HG03175 (cell line): ENCODE measurements around the gene HOXC5.

Experiments
- ATAC-seq: cut with Tn5 transposase; IDR thresholded peaks from one replicate; pipeline ENCODE4 v1.9.1; 2021; ENCODE audit warnings: mild to moderate bottlenecking, moderate library complexity; ENCODE audit not compliant: unreplicated experiment

Gene HOXC5

DNA sequence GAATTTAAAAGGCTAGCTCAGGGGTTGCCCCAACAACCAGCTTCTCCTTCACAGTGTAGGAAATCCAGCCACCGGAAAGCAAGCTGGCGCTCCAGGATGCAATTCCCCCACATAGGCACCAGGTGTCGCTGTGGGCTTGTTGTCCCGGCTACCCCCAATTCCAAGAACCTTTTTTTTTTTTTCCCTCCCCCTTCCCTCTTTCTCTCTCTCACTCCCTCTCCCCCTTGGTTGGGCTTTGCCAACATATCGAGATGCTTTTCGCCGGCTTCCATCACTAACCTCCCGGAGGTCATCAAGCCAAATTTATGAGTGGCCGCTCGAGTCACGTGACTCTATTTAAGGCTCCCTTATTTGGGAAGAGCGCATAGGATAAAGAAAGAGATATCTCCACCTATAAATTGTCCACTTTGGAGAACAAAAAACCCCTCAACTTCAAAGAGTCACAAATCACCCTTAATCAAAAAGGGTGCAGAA, at the start of gene HOXC5:
TSS of gene HOXC5 (plus strand) at position 424 of the 474 bp plus-strand sequence. CDS start 73 bp downstream, outside the sequence.
- no peak for ATAC-seq

DNA sequence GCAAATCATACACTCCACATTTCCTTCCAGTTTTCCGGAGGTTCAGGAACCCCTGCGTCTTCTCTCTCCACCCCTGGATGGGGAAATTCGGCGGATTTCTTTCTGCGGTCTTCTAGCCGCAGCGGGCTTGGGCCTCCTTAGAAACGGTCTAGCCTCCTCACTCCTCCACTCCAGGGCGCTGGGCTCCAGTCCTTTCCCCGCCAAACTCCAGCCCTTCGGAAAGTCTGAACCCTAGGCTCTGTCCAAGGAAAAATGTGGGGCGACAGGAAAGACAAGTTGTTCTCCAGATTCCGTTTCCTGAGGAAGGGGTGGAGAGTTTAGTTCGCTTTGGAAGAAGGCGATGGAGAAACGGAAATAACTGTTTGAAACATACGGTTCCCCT, 49.3 kb upstream of the HOXC5 start:
- ATAC-seq = no peak

DNA sequence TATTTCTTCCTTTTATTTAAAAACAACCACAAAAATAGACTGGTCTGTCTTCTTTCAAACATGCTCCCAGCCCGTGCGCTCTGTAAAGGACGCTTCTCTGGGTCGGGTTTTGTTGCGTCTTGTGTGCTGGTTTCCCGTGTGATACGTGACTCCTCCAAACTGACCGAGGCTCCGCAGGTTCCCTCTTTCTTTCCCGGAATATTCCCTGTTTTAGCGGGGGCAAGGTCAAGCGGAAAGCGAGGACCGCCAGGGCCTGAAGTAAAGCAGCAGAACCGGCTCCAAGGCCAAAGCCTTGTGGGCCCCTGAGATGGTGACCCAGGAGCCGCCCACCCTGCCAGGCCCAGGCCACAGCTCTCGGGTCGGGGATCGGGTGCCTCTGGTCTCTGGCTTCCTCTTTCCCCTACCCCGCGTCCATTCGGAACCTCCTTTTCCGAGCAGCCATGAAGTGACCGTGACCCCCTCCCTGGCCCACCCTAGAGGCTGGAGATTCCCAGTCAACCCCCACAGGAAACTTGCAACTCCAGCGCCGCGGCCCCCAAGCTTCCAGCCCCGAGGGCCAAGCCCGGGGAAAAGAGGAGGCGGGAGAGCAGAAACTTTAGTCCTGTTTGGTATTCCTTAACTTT, 48.8 kb upstream of the HOXC5 start:
- ATAC-seq = no peak

DNA sequence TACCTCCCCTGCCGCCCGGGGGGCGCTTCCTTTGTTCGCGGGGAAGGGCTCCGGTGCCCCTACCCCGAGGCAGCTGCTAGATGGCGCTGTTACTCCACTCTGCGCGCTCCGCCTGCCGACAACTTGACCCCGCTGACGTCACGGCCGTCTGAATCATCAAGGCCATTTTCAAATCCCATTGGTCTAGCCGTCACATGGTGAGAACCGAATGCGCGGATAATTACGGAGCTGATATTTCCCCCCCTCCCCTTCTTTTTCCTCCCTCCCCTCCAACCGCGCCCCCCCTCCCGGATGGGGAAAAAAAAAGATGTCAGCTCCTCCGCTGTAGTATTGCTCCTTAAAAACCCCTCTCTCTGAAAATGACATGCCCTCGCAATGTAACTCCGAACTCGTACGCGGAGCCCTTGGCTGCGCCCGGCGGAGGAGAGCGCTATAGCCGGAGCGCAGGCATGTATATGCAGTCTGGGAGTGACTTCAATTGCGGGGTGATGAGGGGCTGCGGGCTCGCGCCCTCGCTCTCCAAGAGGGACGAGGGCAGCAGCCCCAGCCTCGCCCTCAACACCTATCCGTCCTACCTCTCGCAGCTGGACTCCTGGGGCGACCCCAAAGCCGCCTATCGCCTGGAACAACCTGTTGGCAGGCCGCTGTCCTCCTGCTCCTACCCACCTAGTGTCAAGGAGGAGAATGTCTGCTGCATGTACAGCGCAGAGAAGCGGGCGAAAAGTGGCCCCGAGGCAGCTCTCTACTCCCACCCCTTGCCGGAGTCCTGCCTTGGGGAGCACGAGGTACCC, 47.8 kb upstream of the HOXC5 start, which contains the start of gene HOXC10:
TSS of gene HOXC10 (plus strand) at position 246 of the 791 bp plus-strand sequence. CDS start at position 360, 114 bp downstream.
- no peak for ATAC-seq

DNA sequence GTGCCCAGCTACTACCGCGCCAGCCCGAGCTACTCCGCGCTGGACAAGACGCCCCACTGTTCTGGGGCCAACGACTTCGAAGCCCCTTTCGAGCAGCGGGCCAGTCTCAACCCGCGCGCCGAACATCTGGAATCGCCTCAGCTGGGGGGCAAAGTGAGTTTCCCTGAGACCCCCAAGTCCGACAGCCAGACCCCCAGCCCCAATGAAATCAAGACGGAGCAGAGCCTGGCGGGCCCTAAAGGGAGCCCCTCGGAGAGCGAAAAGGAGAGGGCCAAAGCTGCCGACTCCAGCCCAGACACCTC, 47.2 kb upstream of the HOXC5 start:
- no peak for ATAC-seq

DNA sequence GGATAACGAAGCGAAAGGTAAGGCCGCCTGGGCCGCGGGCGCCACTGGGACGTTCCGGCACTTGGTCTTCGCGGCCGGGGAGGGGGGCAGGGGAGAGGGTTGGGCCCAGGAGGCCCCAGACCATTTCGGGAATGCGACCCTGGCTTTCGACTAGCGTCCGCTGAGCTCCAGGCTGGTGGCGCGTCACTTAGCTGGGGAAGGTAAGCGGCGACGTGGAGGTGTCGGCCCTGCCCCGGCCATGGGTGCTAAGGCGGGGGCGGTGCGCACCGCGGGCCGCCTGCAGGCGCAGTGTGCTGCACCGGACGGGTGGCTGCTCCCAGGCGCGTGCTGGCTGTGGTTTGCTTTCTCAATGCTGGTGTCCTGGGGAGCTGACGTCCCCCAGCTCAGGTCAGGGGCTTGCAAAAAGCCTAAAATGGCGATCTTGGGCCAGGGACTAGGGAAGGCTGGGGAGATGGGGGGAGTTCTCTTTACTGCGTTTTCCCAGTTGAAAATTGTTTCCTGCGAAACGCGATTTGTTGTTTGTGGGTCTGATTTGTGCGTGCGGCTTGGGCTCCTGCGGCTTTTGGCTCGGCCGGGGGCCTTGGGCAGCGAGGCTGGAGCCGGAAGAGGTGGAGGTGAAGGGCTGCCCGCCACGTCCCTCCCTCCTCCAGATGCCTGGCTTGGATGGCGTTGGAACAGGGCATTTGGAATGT, 46.7 kb upstream of the HOXC5 start:
- ATAC-seq = no peak

DNA sequence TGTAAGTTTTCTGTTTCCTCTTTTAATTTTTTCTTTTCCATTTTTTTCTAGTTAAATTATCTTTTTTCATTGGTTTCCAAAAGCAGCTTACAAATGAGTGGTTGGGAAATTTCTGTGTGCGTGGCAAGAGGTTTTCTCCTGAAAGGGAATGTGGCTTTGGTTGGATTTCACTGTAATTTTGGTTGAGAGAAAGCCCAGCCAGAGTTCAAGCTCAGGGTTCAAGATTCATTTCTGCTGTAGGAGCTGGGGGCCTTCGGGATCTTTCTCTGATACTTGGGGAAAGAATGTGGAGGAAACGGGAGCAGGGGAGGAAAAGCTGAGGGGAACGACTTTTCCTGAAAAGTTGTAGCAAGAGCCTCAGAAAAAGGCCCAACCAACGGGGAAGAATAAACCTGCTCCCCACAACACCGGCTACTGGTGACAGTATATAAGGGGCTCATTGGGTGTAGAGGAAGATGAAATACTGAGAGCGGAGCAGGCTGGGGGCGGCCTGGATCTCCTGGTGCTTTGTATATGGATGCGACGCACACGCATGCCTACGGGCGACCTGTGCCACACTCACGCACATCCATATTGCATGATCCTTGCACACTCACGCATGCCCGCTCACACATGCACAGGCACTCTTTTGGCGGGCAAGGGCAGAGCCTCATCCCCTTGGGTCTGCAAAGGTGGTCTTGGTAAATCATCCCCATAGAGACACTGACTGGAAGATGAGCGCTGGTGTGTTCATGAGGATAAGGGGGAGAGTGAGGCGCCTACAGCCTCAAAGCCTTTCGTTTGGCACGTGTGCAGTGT, 46.0 kb upstream of the HOXC5 start:
- no peak for ATAC-seq

DNA sequence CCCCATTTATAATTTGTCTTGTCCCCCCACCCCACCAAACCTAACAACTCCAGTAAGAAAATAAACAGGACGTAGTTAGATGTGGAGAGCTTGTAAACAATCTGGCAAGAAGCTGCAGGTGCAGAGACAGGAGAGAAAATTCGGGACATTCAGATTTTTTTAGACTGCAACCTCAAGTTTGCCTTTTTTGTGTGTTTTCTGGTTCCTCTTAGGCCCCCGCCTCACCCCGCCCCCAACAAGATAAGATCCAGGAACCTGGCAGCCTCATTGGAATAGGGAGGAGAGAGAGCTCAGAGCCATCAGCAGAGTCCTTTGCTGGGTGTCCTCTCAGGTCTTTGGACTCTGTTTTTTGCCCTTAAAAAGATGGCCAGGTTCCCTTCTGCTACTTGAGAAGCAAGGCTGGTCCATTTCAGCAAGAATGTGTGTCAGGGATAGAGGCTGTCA, 45.0 kb upstream of the HOXC5 start:
- ATAC-seq = no peak

DNA sequence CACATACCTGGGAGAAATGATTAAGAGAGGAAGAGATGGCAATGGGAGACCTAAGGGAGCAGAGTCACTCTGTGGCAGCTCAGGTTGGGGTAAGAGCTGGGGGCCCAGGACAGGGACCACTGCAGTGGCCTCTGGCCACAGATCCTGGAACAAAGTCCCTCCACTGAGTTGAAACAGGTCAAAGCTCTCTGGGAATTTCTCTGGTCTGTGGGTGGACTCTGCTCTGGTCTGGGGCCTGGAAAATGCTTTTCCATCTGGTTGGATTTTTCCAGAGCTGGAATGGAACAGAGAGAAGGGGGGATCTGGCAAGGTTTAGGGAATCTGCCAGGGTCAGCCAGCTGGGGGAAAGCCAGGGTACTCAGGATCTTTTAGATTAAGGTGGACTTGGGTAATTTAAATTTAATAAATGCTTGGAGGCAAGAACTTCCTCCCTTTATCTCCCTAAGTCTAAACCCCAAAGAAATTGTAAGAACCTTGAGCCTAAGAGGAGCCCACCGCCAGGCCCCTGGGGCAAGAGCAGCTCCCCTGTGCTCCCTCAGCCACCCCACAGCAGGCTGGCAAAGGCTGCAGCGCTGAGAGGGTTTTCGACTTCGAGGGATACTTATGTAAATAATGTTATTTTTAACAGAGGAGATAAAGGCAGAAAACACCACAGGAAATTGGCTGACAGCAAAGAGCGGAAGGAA, 44.2 kb upstream of the HOXC5 start:
- no peak for ATAC-seq

DNA sequence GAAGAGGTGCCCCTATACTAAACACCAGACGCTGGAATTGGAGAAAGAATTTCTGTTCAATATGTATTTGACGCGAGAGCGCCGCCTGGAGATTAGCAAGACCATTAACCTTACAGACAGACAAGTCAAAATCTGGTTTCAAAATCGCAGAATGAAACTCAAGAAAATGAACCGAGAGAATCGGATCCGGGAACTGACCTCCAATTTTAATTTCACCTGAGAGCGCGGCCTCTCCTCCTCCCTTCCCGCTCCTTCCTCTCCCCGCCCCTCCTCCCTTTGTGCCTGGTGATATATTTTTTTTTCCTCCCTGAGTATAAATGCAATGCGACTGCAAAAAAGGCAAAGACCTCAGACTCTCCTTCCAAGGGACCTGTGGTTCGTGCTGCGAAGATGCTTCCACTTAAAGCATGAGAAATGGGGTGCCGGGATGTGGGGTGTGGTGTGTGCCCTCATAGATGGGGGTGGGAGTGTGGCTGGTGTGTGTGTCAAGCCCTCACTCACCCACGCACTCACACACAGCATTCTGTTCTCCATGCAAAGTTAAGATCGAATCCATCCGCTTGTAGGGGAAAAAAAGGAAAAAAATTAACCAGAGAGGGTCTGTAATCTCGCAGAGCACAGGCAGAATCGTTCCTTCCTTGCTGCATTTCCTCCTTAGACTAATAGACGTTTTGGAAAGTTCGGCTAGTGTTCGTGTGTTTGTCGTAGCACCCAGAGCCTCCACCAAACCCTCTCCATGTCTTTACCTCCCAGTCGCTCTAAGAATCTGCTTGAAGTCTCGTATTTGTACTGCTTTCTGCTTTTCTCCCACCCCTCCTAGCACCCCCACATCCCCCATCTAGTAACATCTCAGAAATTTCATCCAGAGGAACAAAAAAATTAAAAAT, 43.4 kb upstream of the HOXC5 start:
- ATAC-seq = no peak

DNA sequence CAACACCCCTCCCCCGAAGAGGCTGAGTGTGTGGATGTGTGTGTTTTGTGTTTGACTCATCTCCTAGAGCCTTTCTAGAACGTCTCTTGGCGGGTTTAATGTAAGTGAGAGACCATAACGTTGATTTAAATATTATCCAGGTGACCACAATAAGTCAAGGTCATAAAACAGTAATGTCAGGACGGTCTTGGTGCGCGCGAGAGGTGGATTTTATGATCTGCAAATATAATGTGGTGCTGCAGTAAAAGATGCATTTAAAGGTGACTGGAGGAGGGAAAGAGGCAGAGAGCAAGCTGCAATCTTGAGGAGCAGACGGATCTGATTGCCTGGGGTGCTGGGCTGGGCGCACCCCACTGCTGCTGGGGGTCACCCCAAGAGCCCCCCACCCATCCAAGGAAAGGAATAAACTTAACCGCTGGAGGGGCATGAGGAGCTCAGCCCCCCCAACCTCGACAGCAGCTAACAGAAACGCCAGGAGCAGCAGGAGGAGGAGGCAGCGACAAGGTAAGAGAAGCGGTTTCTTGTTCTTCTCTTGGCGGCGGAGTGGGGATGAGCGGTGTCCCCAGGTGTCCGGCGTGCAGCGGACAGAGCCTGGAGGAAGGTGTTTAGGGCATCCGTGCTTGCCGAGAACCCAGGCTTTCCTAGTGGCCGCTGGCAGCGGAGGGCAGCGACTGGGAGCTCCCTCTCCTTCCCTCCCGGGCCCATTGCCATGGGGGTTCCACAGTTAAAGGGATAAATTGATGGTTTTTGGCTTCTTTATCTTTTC, 42.4 kb upstream of the HOXC5 start:
- ATAC-seq = no peak

DNA sequence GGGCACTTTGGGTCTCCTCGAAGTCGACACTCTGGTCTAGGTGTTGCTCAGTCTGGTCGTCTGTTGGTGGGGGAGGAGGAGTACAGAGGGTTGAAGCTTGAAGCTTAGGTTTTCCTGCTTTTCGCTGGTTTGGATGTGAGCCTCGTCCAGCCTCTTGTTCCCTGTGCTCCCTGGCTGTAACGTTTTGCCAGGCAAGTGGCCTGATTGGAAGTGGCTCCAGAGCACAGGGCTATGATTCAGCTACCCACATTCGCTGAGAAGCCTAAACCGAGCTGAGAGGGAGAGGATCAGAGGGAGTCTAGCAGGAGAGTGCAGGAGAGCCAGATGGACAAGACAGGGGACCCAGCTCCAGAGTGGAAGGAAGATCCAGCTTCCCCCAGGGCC, 41.8 kb upstream of the HOXC5 start:
- ATAC-seq = no peak

DNA sequence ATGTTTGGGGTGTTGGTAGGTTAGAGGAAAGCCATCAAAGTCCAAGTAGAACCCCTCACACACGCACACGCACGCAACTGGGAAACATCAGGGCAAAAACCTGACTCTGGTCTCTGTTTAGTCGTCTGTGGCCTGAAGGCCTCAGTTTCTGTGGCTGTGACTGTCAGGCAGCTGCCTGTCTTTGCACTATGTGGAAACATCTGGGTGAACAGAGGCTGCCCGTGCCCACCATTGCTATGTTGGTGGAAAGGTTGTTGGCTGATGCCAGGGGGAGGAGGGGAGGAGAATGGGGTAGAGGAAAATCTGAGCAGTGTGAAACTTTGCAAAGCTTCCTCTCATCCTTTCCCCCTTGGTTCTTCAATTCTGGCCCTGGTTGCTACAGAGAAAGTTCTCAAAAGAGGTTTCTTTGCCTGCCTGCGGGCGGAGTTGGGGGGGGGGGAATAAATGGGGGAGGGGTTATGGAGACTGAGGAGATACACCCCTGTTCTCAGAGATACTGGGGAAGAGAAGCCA, 40.4 kb upstream of the HOXC5 start:
- no peak for ATAC-seq

DNA sequence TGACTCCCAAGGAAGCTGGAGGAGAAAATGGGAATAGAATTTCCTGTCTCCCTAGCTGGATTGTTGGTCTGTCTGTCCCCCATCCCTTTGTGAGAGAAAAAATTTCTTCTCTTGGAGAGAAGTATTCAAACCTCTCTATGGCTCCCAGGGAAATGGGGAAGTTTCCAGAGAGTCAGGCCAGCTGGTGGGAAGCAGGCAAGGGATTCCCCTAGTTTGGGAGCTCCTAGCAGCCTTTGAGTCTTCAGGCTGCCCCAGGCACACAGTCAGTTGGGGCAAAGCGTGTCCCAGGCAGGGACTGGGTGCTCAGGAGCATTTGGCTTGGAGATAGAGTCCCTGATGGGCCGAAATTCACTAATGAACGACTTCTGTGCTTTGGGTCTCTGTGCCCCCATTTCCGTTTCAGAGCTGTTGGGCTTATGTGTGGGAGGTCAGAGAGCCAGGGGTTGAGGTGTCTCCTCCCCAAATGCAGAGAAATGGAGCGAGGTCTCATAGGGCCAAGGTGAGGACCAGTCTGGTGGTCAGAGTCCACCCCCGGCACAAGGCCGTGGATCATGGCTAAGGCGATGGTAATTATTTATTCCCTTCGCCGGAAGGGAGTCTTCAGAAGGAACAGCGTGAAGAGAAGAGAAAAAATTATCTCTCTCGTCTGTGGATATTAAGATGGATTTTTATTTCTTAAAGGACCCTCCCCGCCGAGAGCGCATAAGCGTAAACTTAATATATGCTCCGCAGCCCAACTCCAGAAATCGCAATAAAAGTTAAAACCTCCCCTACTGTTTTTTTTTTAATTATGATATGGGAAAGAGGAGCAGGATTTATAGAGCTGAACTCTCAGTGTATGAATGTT, 39.5 kb upstream of the HOXC5 start:
- no peak for ATAC-seq

DNA sequence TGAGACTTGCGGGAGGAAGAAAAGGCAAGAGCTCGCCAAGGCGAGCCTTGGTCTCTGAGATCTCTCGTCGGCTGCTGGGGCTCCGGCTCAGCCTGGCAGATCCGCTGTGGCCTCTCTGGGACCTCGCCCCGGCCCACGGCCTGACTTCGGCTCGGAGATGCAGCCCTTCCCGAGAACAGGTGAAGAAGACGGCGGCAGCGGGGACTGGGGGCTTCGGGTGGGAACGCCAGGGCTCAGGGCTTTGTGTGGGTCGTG, 38.9 kb upstream of the HOXC5 start:
- ATAC-seq = no peak

DNA sequence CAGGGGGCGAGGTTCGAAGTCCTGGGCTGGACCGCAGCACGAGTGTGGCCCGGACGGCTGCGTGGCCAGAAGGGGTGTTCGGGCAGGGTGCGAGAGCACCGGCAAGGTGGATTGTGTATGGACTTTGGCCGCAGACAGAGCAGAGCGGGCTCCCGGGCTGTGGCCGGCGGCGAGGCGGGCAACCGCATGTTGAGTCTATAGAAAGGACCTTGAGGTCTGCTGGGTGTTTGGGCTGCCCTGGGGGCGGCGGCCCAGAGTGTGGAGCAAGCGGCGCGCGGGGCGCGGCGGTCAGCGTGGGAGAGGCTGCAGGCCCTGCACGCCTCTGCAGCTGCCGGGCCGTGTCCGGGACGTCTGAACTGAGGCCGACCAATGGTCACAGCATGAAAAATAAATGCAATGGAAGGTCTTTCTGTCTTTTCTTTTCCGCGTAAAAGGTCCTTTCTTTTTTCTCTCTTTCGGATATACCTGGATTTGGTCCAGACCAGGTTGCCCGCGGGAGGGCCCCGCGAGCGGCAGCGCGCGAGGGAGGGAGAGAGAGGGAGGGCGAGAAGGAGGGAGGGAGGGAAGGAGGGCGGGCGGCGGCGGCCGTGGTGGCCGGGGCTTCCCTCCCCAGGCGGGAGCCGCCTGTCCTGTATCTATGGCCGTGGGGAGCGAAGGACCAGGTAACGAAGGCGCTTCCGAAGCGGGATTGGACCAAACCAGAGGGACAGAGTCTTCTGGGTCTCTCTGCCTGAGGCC, 38.4 kb upstream of the HOXC5 start:
- no peak for ATAC-seq

DNA sequence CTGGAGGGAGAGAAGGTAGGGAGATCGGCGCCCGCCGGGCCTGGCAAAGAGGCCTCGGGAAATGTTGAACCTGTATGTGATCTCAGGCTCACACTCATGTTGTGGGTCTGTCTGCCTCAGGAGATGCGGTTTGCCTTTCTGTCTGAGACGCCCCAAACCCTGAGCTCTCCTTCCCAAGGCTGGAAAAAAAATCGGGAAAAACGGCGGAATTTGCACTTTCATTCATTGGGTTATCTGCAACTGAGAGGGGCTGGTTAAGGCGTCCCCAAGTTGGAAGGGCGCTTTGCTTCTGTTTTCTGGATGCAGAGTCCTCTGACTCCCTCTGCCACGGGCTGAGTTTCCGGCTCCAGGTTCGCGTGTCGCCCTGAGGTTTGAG, 37.9 kb upstream of the HOXC5 start:
- no peak for ATAC-seq
